GM21423 (cell line): Measurements from ENCODE around the gene DIP2C.

ENCODE experiments used
- ATAC-seq: cut with Tn5 transposase; IDR thresholded peaks from one replicate; pipeline ENCODE4 v1.9.1; 2021; ENCODE audit warnings: mild to moderate bottlenecking, moderate library complexity; ENCODE audit not compliant: unreplicated experiment

DIP2C gene

DNA sequence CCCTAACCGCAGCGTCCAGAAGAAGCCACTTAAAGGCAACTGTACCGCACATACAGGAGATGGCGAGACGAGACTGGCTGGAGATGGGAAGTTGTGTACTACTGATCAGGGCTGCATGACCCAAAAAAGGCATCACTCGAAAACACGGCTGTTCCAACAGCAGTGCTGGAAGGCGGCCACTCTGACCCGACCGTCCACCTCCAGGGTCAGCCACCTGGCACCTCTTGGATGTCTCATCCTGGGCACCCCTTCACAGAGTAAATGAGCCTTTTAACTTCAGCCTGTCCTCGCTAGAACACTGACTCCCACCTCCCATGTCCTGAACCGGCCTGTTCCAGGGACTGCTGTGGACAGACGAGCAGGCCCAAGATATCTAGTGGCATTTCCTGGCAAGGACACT, 180.7 kb downstream of the DIP2C start:
- no peak for ATAC-seq

DNA sequence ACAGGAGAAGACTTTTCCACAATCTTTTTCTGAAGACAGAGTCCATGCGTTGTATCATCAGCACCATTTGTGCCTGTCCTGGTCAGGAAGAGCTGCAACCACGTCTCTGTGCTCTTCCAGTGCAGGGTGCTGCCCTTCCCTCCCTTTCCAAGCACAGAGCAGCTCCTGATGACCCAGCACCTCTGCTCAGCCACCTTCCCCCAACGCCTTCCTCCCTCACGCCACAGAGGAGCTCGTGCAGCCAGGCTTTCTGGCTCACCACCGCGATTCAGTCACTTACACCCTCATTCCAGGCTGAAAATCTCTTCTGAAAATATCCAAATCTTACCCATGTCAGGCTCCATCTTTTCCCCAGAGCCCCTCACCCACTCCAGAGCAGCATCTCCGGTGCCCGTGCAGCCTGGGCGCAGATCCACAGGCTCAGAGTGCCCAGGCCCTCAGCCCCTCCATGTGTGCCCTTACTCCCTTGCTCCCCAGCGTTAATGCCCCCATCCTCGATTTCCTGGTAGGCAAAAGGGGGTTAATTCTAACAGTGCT, 181.5 kb downstream of the DIP2C start:
- no peak for ATAC-seq

DNA sequence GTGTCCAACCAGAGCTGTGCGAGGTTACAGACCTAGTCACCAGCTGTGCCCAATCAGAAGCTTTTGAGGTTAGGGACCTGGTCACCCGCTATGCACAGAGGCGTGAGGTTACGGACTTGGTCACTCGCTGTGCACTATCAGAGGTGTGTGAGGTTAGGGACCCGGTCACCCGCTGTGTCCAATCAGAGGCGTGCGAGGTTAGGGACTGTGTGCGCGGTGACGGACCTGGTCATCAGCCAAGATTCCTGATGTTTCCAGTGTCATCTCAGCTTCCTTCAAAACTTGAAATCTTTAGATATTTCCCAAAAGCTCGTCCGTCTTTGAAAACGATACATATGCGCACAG, 182.1 kb downstream of the DIP2C start:
- no peak for ATAC-seq

DNA sequence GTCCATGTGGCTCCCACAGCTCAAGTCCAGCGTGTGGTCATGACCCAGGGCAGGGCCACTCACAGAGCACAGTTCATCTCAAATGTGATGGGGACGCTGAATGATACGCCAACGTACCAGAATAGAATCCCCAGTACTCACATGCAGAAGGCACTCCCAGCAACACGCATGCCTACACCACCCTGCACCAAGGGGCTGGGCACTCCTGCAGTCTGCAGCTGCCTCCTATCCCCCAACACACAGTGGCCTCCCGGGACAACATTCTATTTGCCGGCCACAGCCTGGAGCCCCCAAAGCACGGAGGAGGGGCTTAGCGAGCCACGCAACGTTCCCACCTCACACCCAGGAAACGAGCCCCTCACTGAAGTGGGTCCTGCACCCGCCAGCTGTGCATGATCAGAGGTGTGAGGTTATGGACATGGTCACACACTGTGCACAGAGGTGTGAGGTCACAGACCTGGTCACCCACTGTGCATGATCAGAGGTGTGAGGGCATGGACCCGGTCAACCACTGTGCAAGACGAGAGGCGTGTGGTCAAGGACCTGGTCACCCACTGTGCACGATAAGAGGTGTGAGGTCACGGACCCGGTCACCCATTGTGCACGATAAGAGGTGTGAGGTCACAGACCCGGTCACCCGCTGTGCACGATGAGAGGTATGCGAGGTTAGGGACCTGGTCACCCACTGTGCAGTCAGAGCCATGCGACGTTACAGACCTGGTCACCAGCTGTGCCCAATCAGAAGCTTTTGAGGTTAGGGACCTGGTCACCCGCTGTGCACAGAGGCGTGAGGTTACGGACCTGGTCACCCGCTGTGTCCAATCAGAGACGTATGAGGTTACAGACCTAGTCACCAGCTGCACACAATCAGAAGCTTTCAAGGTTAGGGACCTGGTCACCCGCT, 182.8 kb downstream of the DIP2C start:
- ATAC-seq: no peak

DNA sequence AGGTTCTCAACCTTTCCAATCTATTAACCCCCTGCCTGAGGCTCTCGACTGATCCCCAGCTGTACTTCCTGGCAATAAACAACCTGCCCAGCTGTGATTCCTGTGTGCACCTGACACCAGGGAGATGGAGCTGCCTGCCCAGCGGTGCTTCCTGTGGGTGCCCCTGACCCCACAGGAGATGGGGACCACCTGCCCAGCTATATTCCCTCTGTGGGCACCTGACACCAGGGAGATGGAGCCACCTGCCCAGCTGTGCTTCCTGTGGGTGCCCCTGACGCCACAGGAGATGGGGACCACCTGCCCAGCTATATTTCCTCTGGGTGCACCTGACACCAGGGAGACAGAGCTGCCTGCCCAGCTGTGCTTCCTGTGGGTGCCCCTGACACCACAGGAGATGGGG, 184.0 kb downstream of the DIP2C start:
- no peak for ATAC-seq

DNA sequence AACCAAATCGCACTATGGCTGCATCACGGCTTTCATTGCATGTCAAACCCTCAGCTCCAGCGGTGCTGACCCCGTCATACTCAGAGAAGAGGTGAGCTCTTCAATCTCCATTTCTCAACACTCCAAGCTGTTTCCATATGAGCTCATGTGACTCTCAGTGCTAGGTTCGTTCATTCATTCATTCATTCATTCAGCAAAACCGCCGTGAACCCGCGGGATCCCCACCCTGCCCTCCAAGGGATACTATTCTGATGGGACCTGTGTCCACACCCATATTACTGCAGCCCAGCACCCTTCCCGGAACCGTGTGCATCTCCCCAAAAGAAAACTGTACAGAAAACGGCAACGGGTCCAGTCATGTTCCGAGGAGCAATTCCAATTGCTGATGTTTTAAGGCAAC, 184.7 kb downstream of the DIP2C start:
- no peak for ATAC-seq

DNA sequence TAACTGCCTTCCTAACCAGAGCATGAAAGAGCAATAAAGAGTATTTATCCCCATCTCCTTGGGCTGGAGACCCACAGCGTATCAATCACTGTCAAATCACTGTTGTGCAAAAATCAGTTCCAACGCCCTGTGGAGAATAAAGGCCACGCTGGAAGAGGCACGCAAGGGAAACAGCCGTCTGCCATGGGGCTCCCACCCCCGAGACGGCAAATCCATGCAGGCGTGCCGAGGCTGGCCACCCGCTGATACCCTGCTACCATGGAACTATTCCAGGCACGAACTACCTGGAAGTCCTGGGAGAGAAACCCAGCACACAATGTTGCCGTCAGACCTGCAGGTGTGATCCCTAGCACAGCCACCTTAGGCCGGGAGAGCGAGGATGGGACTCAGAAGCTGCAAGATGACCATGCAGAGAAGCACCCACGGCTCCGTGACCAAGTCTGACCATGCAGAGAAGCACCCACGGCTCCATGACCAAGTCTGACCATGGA, 185.3 kb downstream of the DIP2C start:
- ATAC-seq: no peak

DNA sequence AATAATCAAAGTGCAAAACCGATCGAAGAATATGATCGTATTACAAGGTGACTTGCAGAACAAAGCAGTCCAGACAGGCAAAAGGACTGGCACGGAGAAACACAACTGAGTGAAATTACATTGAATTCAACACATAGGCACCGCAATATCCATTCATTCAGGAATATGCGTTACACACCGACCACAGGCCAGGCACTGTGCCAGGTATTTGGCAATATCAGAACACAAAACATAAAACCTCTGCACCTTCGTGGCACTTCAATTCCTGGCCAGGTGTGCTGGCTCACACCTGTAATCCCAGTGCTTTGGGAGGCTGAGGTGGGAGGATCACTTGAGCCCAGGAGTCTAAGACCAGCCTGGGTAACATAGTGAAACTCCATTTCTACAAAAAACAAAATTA, 187.9 kb downstream of the DIP2C start:
- ATAC-seq: no peak

DNA sequence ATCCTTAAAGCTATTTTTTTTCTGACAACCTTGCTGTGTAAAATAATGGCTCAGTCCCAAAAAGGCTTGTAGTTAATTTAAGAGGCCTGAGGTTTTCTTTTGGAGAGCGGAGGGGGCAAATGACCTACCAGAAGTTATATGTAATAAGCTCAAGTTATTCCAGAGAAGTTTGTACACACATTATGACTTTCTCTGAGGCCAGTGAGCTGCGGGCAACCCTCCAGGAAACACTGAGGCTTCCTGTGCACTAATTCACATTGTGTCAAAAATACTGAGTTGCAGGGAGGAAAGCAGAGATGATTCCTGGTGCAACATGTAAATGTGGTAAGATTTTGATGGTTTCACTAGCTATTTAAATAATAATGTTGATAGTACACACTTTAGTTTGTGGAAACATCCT, 188.6 kb downstream of the DIP2C start:
- ATAC-seq: no peak

DNA sequence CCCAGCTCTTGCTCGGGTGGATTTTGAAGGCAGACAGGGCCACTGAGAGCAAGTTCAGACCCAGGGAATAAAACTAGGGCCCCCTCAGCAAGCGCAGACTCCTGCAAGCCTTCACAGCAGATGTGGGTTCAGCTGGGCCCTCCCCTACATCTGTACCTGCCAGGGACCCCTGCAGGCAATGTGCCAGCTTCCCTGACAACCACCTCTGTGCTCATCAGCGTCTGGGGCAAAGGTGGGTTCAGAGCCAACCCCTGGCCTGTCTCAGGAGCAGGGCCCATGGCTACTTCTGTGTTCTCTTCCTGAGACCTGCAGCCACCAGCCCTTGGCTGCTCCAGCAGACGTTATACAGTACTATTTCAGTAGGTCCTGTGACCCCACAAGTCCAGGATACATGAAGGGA, 189.5 kb downstream of the DIP2C start:
- ATAC-seq: no peak

DNA sequence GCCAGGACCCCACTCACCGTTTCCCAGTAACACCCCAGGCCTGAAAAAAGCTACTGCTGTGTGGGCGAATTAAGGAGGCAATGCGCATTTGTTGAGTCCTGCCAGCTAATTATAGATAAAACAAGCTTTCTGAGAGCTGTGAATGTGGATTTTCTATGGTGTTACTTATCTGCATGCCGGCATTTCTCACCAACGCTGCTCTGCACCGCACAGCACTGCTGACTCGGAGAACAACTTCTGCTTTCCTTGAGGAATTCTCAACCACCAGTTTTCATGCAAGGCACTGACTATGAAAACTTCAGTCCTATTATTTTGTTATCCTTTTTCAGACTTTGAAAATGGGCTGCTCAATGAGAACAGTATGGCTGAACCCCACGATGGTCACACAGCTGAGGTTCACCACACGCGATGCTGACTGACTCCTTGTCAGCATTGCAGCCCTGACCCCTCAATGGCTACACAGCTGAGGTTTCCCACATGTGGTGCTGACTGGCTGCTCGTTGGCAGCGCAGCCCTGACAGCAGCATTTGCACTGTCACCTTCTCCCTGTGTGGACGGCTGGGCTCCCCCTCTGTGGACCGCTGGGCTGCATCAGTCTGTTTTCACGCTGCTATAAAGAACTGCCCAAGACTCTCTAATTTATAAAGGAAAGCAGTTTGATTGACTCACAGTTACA, 190.6 kb downstream of the DIP2C start:
- no peak for ATAC-seq

DNA sequence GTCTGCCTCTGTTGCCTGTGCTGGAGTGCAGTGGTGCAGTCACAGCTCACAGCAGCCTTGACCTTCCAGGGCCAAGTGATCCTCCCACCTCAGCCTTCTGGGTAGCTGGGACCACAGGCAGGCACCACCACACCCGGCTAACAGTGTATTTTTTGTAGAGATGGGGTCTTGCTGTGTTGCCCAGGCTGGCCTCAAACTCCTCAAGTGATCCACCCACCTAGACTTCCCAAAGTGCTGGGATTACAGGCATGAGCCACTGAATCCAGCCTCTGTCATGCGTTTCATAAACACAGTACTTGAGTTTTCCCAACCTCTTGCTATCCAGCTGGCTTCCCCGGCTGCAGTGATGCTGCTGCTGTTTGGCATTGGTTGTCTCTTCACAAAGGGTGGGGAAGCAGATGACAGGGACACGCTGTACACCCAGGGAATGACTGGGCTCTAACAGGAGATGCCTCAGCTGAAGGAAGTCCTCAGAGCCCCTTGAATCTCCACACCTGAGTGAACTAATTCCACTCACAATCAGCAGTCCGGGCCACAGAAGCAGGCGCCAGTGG, 191.5 kb downstream of the DIP2C start:
- no peak for ATAC-seq

DNA sequence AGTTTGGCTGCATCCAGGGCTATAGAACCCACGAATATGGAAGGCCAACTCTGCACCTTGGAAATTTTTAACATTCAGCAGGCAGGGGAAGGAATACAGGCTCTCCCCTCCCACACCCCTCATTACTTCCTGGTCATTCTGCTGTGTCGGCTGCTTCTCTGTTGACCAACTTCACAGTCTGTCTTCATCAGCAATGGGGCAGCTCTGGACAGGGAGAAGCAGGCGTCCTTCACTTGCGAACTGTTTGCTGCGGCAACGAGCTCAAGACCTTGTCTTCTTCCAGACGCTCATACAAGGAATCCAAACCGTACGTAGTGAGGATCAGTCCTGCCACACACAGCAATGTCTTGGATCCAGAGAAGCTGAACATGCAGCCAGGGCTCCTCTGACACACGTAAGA, 192.2 kb downstream of the DIP2C start:
- ATAC-seq: no peak

DNA sequence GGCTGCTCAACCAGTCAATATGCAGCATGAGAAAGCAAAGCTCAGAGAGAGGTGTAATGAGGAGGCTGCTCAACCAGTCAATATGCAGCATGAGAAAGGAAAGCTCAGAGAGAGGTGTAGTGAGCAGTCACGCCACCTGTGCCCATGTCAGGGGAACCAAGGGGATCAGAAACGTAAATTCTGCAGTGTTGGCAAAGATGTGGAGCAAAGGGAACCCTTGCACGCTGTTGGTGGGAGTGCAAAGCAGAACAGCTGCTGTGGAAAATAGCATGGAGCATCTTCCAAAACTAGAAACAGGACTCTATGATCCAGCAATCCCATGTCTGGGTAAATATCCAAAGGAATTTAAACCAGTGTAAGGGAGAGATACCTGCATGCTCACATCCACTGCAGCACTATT, 194.9 kb downstream of the DIP2C start:
- ATAC-seq: no peak

DNA sequence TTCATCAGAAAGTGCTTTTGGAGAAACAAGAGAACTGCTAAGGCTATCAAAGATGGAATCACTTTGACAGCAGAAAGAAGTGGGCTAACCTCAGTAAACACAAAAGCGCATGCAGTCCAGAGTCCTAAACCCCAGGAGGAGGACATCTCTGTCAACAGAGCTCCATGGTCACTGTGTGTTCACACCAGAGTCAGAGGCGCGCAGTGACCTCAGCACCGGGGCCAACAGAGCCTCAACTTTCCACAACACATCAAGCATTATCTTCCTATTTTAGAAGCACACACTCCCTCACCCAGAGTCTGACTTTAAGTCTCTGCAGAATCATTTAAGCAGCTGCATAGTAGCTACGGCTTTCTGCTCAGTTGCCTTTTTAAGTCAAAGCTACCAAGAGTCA, 195.3 kb downstream of the DIP2C start:
- ATAC-seq: no peak

DNA sequence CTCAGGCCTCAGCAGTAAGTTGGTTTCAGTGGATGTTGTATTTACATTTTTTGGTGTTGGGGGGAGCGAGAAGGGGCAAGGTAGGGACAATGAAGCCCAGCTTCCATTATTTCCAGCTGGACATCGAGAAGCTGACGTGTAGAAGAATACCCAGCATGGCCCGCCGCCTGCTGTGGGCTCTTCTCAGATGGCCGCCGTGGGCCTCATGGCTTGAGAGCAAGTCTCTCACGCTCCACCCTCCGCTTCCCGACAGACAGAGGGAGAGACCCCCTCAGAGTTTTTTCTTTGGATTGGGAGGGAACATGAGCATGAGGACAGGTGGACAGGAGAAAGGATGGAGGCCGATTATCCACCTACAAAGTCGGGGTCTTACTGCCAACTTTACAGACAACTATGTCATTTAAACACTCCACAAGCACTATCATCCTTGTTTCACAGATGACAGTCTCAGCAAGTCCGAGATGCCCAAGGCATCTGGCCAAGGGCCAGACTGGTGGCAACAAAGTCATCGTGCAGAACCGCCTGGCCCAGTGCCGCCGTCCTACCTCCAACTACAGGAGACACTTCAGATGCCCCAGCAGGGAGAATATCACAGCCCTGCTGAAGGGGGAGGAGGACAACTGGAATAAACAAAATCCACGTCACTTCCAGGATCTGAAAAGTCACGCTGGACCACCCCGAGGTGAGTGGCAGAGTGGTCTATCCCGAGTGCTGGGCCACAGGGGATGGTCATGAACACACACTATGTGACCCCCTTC, 195.9 kb downstream of the DIP2C start:
- no peak for ATAC-seq

DNA sequence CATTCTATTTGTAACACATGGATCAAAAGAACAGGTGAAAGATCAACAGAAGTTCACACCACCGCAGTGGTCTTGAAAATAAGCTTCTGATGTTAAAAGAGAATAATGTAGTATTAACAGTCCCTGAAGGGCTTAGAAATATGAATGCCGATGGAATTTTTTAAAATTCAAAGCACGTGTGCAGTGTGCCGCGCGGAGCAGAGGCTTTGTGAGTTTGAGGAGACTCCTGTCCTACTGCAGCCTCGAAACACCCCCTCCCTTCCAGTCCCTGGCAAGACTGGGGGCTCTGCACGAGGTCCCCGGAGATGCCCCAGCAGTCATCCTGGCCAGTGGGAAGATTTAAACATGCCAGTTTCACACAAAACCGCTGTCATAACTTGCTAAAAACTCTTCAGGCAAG, 196.6 kb downstream of the DIP2C start:
- no peak for ATAC-seq

DNA sequence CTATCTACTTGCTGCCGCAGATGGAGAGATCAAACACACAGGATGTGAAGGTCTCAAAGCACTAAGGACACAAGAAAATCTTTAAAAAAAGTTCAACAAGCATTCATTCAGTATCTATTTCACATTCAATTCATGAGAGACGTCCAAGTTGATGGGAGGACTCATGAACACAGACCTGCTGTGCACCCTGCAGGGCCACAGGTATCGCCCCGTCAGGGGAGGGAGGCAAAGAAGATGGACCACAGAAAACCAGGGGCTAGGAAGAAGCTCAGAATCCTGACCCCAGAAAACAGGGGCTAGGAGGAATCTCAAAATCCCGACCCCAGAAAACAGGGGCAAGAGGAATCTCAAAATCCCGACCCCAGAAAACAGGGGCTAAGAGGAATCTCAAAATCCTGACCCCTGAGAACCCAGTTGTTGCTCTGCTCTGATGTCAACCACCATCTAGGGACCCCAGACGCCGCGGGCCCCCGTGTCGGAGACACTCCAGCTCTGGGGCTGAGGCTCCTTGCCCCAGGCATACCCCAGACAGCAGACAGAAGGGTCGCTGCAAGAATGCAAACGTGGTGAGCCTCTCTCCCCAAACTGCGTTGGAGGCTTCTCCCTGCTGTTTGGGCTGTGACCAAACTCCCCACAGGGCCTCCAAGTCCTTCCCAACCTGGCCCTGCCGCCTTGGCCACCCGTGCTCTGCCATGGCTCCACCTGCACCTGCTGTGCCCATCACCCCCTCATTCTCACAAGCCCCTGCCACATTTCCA, 197.6 kb downstream of the DIP2C start:
- ATAC-seq: no peak

DNA sequence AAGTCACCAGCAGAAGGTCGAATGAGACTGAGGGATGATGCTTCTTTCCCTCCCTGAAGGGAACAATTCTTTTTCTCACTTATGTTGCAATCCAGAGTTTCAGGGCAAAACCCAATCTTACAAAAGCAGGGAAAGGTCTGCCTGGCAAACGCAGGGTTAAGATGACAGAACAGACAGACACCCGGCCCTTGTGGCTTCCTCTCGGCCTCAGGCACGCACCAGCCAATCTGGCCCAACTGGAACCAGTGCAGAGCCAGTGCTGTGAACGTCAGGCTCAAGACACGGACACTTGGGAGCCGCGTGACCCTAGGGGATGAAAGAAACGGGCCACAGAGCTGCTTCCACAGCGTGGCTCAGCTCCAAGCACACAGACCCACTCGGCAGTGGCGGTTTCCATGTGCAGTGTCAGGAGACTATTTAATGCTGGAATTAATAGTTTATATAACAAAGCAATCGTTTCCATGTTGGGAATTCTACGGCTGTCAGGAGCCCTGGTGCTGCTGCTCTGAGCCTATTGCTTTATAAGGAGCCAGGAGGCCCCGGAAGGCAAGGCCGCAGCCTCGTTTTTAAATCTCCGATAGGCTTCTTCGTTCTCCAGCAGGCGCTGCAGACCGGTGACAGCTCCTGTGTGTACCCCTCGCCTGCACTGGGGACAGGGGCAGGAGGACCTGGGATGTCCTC, 198.4 kb downstream of the DIP2C start:
- ATAC-seq: no peak

DNA sequence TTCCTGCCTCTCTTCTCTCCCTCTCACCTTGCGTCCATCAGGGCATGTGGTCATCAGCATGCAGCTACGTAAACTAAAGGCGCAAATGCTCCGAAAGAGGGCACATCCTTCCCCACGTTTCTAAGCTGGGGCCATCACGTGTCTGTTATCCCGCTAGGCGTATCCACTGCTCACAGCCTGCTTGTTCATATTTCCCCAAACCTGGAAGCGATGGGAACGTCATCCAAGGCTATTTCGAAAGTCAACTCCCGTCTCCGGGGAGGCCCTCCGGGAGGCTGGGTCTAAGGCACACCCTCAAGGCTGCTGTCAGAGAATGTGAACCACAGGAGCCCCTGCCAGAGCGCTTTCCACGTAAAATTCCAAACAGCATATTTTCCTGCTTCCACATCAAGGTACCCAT, 199.2 kb downstream of the DIP2C start:
- no peak for ATAC-seq
